ENCODE results near the gene VKORC1L1. TPM values are rescaled to one million over a fixed set of nuclear protein-coding genes. Genes with fewer than 3 reads are reported as not detected.

VKORC1L1 gene
- total and polyA plus RNA-seq, 10 of the 15 experiments (the other 5 are each of a cell fraction or from before 2014, with no cell fraction given) = 3.3 to 18.8 (median 12.5) TPM

DNA sequence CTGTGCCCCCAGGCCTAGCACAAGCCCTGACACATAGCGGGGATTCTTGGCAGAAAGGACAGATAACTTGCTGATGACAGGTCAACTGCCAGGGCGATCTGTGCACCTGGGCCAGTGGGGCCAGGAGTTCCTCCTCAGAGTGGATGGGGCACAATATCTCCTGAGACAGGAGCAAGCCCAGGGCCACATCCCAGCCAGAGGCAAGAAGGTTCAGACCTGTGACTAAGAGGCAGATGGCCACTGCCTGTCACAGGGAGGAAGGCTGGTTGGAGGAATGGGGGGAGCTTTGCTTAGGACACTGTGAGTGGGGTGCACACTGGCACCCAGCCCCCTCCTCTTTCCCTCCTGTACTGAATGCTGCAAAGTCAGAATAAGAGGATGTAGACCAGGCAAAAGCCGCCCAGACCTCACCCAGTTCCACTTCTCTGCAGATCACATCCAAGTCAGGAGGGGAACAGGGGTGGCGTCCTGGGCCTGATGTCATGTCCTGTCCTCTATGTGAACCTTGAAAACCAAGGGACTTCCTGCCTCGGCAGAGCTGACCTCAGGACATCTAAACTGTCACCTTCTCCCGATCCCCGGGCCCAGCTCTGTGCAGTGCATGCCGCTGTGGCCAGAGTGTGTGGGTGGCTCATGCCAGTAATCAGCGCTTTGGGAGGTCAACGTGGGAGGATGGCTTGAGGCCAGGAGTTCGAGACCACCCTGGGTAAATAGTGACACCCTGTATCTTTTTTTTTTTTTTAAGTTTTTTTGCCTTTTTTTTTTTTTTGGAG, 107.8 kb downstream of the VKORC1L1 start (continued):
- TF ChIP-seq, protein P1, sequence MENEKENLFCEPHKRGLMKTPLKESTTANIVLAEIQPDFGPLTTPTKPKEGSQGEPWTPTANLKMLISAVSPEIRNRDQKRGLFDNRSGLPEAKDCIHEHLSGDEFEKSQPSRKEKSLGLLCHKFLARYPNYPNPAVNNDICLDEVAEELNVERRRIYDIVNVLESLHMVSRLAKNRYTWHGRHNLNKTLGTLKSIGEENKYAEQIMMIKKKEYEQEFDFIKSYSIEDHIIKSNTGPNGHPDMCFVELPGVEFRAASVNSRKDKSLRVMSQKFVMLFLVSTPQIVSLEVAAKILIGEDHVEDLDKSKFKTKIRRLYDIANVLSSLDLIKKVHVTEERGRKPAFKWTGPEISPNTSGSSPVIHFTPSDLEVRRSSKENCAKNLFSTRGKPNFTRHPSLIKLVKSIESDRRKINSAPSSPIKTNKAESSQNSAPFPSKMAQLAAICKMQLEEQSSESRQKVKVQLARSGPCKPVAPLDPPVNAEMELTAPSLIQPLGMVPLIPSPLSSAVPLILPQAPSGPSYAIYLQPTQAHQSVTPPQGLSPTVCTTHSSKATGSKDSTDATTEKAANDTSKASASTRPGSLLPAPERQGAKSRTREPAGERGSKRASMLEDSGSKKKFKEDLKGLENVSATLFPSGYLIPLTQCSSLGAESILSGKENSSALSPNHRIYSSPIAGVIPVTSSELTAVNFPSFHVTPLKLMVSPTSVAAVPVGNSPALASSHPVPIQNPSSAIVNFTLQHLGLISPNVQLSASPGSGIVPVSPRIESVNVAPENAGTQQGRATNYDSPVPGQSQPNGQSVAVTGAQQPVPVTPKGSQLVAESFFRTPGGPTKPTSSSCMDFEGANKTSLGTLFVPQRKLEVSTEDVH (IDR thresholded peaks at IDR 0.05; ENCODE audit: low read depth, partially characterized antibody) = no peak
- TF ChIP-seq ZNF207 (IDR thresholded peaks at IDR 0.05; ENCODE audit: borderline replicate concordance) (no peak), TARDBP (IDR thresholded peaks at IDR 0.05; ENCODE audit: borderline replicate concordance) (peak; percentile 45; the same call in 1 of the 2 replicates), LARP7 (IDR thresholded peaks at IDR 0.05) (no peak), SIN3A (IDR thresholded peaks at IDR 0.05; ENCODE audit: low read depth, low read length) (no peak), MYC (IDR thresholded peaks at IDR 0.05; ENCODE audit: insufficient read depth, insufficient read length, insufficient replicate concordance, low read length, severe bottlenecking) (no peak), NFYA (IDR thresholded peaks at IDR 0.05; ENCODE audit: borderline replicate concordance, low read depth, low read length) (no peak), CHD4 (IDR thresholded peaks at IDR 0.05) (no peak), STAT1 (conservative IDR thresholded peaks at IDR 0.05) (no peak), HDAC2 (IDR thresholded peaks at IDR 0.05) (no peak), ZNF217 (IDR thresholded peaks at IDR 0.05) (no peak; the same call in 1 of the 2 replicates), SRF (IDR thresholded peaks at IDR 0.05; ENCODE audit: low read depth in 2 of 2, low read length in 2 of 2) (no peak), SUPT20H (IDR thresholded peaks at IDR 0.05; ENCODE audit: borderline replicate concordance, control insufficient read depth, low read depth, low read length) (no peak), KLF5 (IDR thresholded peaks at IDR 0.05; ENCODE audit: partially characterized antibody) (no peak), SMAD1 (IDR thresholded peaks at IDR 0.05; ENCODE audit: low read depth, partially characterized antibody) (no peak), NR2F1 (conservative IDR thresholded peaks at IDR 0.05) (peak; percentile 75; the same call in 1 of the 2 replicates), GATAD2B (conservative IDR thresholded peaks at IDR 0.05; ENCODE audit: low read depth) (no peak), NFYB (IDR thresholded peaks at IDR 0.05; ENCODE audit: insufficient read depth, low read depth, low read length) (no peak), KDM1A (IDR thresholded peaks at IDR 0.05; ENCODE audit: borderline replicate concordance) (no peak), NBN (IDR thresholded peaks at IDR 0.05) (peak; percentile 81; the same call in 1 of the 2 replicates), RAD51 (IDR thresholded peaks at IDR 0.05) (no peak), ATF7 (IDR thresholded peaks at IDR 0.05; ENCODE audit: low read depth) (peak; percentile 81), NR2C1 (IDR thresholded peaks at IDR 0.05) (peak; percentile 56; the same call in 1 of the 2 replicates), IRF4 (IDR thresholded peaks at IDR 0.05; ENCODE audit: low read depth, low read length) (0 out of 2 replicates have a peak, but pooled peaks have one; percentile 18)
- TF ChIP-seq, protein P2, sequence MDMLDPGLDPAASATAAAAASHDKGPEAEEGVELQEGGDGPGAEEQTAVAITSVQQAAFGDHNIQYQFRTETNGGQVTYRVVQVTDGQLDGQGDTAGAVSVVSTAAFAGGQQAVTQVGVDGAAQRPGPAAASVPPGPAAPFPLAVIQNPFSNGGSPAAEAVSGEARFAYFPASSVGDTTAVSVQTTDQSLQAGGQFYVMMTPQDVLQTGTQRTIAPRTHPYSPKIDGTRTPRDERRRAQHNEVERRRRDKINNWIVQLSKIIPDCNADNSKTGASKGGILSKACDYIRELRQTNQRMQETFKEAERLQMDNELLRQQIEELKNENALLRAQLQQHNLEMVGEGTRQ (IDR thresholded peaks at IDR 0.05; ENCODE audit: borderline replicate concordance, low read depth, low read length) = no peak
- TF ChIP-seq, protein P3, sequence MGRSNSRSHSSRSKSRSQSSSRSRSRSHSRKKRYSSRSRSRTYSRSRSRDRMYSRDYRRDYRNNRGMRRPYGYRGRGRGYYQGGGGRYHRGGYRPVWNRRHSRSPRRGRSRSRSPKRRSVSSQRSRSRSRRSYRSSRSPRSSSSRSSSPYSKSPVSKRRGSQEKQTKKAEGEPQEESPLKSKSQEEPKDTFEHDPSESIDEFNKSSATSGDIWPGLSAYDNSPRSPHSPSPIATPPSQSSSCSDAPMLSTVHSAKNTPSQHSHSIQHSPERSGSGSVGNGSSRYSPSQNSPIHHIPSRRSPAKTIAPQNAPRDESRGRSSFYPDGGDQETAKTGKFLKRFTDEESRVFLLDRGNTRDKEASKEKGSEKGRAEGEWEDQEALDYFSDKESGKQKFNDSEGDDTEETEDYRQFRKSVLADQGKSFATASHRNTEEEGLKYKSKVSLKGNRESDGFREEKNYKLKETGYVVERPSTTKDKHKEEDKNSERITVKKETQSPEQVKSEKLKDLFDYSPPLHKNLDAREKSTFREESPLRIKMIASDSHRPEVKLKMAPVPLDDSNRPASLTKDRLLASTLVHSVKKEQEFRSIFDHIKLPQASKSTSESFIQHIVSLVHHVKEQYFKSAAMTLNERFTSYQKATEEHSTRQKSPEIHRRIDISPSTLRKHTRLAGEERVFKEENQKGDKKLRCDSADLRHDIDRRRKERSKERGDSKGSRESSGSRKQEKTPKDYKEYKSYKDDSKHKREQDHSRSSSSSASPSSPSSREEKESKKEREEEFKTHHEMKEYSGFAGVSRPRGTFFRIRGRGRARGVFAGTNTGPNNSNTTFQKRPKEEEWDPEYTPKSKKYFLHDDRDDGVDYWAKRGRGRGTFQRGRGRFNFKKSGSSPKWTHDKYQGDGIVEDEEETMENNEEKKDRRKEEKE (IDR thresholded peaks at IDR 0.05) = no peak
